Astrocyte (in vitro differentiated cells and primary cell): ENCODE results near the gene PRRG1. TPM values are rescaled to one million over a fixed set of nuclear protein-coding genes. Genes with fewer than 3 reads are reported as not detected.

ENCODE experiments used
- DNase-seq: peaks from one replicate; pipeline ENCODE4 v3.0.0-alpha.2; 2010; ENCODE audit warnings: low read depth
- FAIRE-seq: peaks from 2 replicates; lab custom pipeline; 2011; peaks lifted over from hg19 to GRCh38; lab: Jason Lieb, UNC
- H2AFZ ChIP-seq: 2 replicates; pipeline ENCODE4 v1.6.0; 2012; ENCODE audit warnings: low read depth, low read length, inconsistent platforms
- H3K27ac ChIP-seq: 2 replicates; pipeline ENCODE4 v1.5.1; 2011; ENCODE audit warnings: low read depth, low read length, inconsistent platforms
- H3K27me3 ChIP-seq: 2 replicates; pipeline ENCODE4 v1.6.0; 2011; ENCODE audit warnings: low read length, inconsistent platforms; ENCODE audit not compliant: insufficient read depth
- H3K36me3 ChIP-seq: 2 replicates; pipeline ENCODE4 v1.5.1; 2011; ENCODE audit warnings: low read length, inconsistent platforms; ENCODE audit not compliant: insufficient read depth
- H3K4me1 ChIP-seq: 2 replicates; pipeline ENCODE4 v1.5.1; 2011; ENCODE audit warnings: low read length, inconsistent platforms; ENCODE audit not compliant: insufficient read depth
- H3K4me2 ChIP-seq: 2 replicates; pipeline ENCODE4 v1.6.0; 2012; ENCODE audit warnings: low read length, inconsistent platforms
- H3K4me3 ChIP-seq: 2 replicates; pipeline ENCODE4 v1.5.1; 2011; ENCODE audit warnings: low read depth, mild to moderate bottlenecking, low read length, inconsistent platforms; ENCODE audit not compliant: insufficient read depth
- H3K79me2 ChIP-seq: 2 replicates; pipeline ENCODE4 v1.6.0; 2012; ENCODE audit warnings: mild to moderate bottlenecking, low read length, inconsistent platforms; ENCODE audit not compliant: insufficient read depth
- H3K9ac ChIP-seq: 2 replicates; pipeline ENCODE4 v1.6.0; 2012; ENCODE audit warnings: mild to moderate bottlenecking, low read length, inconsistent platforms
- H3K9me3 ChIP-seq: 2 replicates; pipeline ENCODE4 v1.5.1; 2012; ENCODE audit warnings: low read depth, mild to moderate bottlenecking, low read length, inconsistent platforms; ENCODE audit not compliant: insufficient read depth
- H4K20me1 ChIP-seq: 2 replicates; pipeline ENCODE4 v1.6.0; 2012; ENCODE audit warnings: low read length, inconsistent platforms; ENCODE audit not compliant: insufficient read depth
- H3K27ac Mint-ChIP-seq: one replicate; pipeline ENCODE4 v1.8.0; 2021; ENCODE audit warnings: mild to moderate bottlenecking, mixed read lengths; ENCODE audit not compliant: unreplicated experiment
- H3K27me3 Mint-ChIP-seq: one replicate; pipeline ENCODE4 v1.8.0; 2021; ENCODE audit warnings: low read depth, mixed read lengths; ENCODE audit not compliant: unreplicated experiment
- H3K36me3 Mint-ChIP-seq: one replicate; pipeline ENCODE4 v1.8.0; 2021; ENCODE audit warnings: low read depth, mixed read lengths; ENCODE audit not compliant: unreplicated experiment
- H3K4me1 Mint-ChIP-seq: one replicate; pipeline ENCODE4 v1.8.0; 2021; ENCODE audit warnings: low read depth, mixed read lengths; ENCODE audit not compliant: unreplicated experiment
- H3K4me3 Mint-ChIP-seq: one replicate; pipeline ENCODE4 v1.8.0; 2021; ENCODE audit warnings: mild to moderate bottlenecking, moderate library complexity, mixed read lengths; ENCODE audit not compliant: unreplicated experiment
- H3K9me3 Mint-ChIP-seq: one replicate; pipeline ENCODE4 v1.8.0; 2021; ENCODE audit warnings: mild to moderate bottlenecking, mixed read lengths; ENCODE audit not compliant: unreplicated experiment
- CTCF ChIP-seq: IDR thresholded peaks from 2 replicates; pipeline ENCODE4 v1.5.1; 2011; ENCODE audit warnings: low read depth, mild to moderate bottlenecking, inconsistent platforms, low read length, moderate library complexity; ENCODE audit not compliant: insufficient read depth
- EZH2 ChIP-seq: IDR thresholded peaks from 2 replicates; pipeline ENCODE4 v1.6.1; 2012; ENCODE audit warnings: mild to moderate bottlenecking, low read length, inconsistent platforms; ENCODE audit not compliant: insufficient read depth
- total RNA-seq: library from RNA; stranded (reverse); gene quantifications from 2 replicates; pipeline ENCODE4 v1.2.1, GENCODE V29; 2021

The PRRG1 gene
- total RNA-seq, 1 donor from 2014 or later, result 33.7 TPM

- peaks cover 4% of the 10 kb centered on the region for H4K20me1 ChIP-seq
- H3K4me2 ChIP-seq, result peak overlapping the region; percentile 39
- Mint-ChIP-seq H3K36me3 (no peaks in the 10 kb centered on the region), H3K27me3 (no peaks in the 10 kb centered on the region), H3K9me3 (no peaks in the 10 kb centered on the region), H3K4me1 (peaks cover 15% of the 10 kb centered on the region), H3K27ac (no peak overlapping the region), H3K4me3 (no peak overlapping the region)
- no peak overlapping the region for H2AFZ ChIP-seq
- H3K27me3 ChIP-seq, result no peaks in the 10 kb centered on the region
- H3K4me1 ChIP-seq, result no peaks in the 10 kb centered on the region
- H3K36me3 ChIP-seq, result no peaks in the 10 kb centered on the region
- H3K9ac ChIP-seq, result no peak overlapping the region
- DNase-seq (no peak), FAIRE-seq (peak; percentile 90)
- no peak for TF ChIP-seq EZH2
- no peak for TF ChIP-seq CTCF
- H3K27ac ChIP-seq, result no peak overlapping the region
- H3K9me3 ChIP-seq, result no peaks in the 10 kb centered on the region
- peaks cover 26% of the 10 kb centered on the region for H3K79me2 ChIP-seq
- H3K4me3 ChIP-seq, result no peak overlapping the region
These were observed 31.1 kb downstream of the PRRG1 start for GRCh38 chrX:37380256-37380655.

GRCh38 chrX:37380924-37381323, 31.8 kb downstream of the PRRG1 start:
- no peaks in the 10 kb centered on the region for H3K36me3 Mint-ChIP-seq
- Histone ChIP-seq H3K9ac (no peak overlapping the region), H3K4me1 (no peaks in the 10 kb centered on the region), H4K20me1 (peaks cover 4% of the 10 kb centered on the region), H3K27me3 (no peaks in the 10 kb centered on the region), H3K27ac (no peak overlapping the region), H3K79me2 (peaks cover 22% of the 10 kb centered on the region), H3K36me3 (no peaks in the 10 kb centered on the region), H3K4me3 (no peak overlapping the region), H3K9me3 (no peaks in the 10 kb centered on the region), H3K4me2 (peak overlapping the region; percentile 54), H2AFZ (no peak overlapping the region)
- TF ChIP-seq CTCF, result no peak
- TF ChIP-seq EZH2, result no peak
- peaks cover 12% of the 10 kb centered on the region for H3K4me1 Mint-ChIP-seq
- no peak overlapping the region for H3K4me3 Mint-ChIP-seq
- FAIRE-seq (no peak), DNase-seq (peak; percentile 83)
- no peaks in the 10 kb centered on the region for H3K9me3 Mint-ChIP-seq
- H3K27me3 Mint-ChIP-seq, result no peaks in the 10 kb centered on the region
- H3K27ac Mint-ChIP-seq, result no peak overlapping the region

- Histone ChIP-seq H3K4me1 (no peaks in the 10 kb centered on the region), H3K9ac (no peak overlapping the region), H3K4me3 (no peak overlapping the region), H3K27ac (no peak overlapping the region), H3K27me3 (no peaks in the 10 kb centered on the region), H4K20me1 (no peaks in the 10 kb centered on the region), H3K36me3 (no peaks in the 10 kb centered on the region), H3K4me2 (no peak overlapping the region), H2AFZ (no peak overlapping the region), H3K79me2 (peaks cover 7% of the 10 kb centered on the region), H3K9me3 (no peaks in the 10 kb centered on the region)
- TF ChIP-seq EZH2, result no peak
- no peak for TF ChIP-seq CTCF
- Mint-ChIP-seq H3K4me3 (no peak overlapping the region), H3K27me3 (no peaks in the 10 kb centered on the region), H3K27ac (no peak overlapping the region), H3K36me3 (no peaks in the 10 kb centered on the region), H3K9me3 (no peaks in the 10 kb centered on the region), H3K4me1 (peaks cover 12% of the 10 kb centered on the region)
- no peak for DNase-seq
- FAIRE-seq, result peak; percentile 81
These were observed 34.1 kb downstream of the PRRG1 start for GRCh38 chrX:37383313-37383712.
